HCT116 (cell line): ENCODE measurements around the gene LYRM4. TPM values are rescaled to one million over a fixed set of nuclear protein-coding genes. Genes with fewer than 3 reads are reported as not detected.

Source experiments
- ATAC-seq: fragments of 200-7000 bp; cut with Tn5 transposase; 2 replicates; pipeline ENCODE4 v1.9.1; 2020; ENCODE audit warnings: mild to moderate bottlenecking, moderate library complexity
- BruUV-seq: library from RNA; stranded (reverse); fragments of 400-500 nt; replicated peaks from 2 replicates; lab custom pipeline; 2021; lab: Mats Ljungman, UMichigan
- CTCF ChIA-PET: fragments of 300-600 bp; sonication (Branson Sonifier 250); formaldehyde crosslinking; loops from one replicate; lab custom pipeline; 2021; ENCODE audit warnings: antibody characterized with exemption; lab: Charles Lee
- POLR2A ChIA-PET: fragments of 300-600, 350-600 bp; sonication (Branson Sonifier 250); formaldehyde crosslinking; loops from one replicate; lab custom pipeline; 2021; ENCODE audit warnings: antibody characterized with exemption; lab: Charles Lee
- RAD21 ChIA-PET, 2 experiments: fragments of 300-600 bp; sonication (Branson Sonifier 250); formaldehyde crosslinking; loops; one replicate each; lab custom pipeline; 2023; ENCODE audit warnings: low total read pairs in 2 of 2; ENCODE audit not compliant: uncharacterized antibody in 2 of 2, unreplicated experiment in 2 of 2, low non-redundant PET in 1 of 2; lab: Charles Lee
- DNase-seq: peaks from one replicate; pipeline ENCODE4 v3.0.0-alpha.2; 2010; ENCODE audit warnings: low read depth, low spot score
- H2AFZ ChIP-seq: fragments of 200-600 bp; shearing (Covaris generic), sonication (generic); 2 replicates; pipeline ENCODE4 v1.6.1; 2017; ENCODE audit warnings: low read depth, mixed run types, mixed read lengths, antibody characterized with exemption, low read length; ENCODE audit not compliant: poor library complexity, severe bottlenecking
- H3K27ac ChIP-seq: 2 replicates; pipeline ENCODE4 v1.5.1; 2012; ENCODE audit warnings: low read depth, low read length
- H3K27me3 ChIP-seq: fragments of 200-600 bp; sonication (generic); 2 replicates; pipeline ENCODE4 v1.6.1; 2016; ENCODE audit warnings: mixed run types, low read length, mixed read lengths; ENCODE audit not compliant: insufficient read depth
- H3K36me3 ChIP-seq, 2 experiments: fragments of 200-500 bp in 1 of 2; fragments of 200-600 bp in 1 of 2; sonication (Bioruptor generic) in 1 of 2; sonication (generic) in 1 of 2; 2 replicates each; pipeline versions ENCODE4 v1.5.1 to v1.6.1; 2014 to 2016; ENCODE audit warnings: low read length in 2 of 2, inconsistent platforms in 1 of 2, mixed read lengths in 1 of 2, mixed run types in 1 of 2; ENCODE audit not compliant: insufficient read depth in 2 of 2, control insufficient read depth in 1 of 2
- H3K4me1 ChIP-seq, 2 experiments: fragments of 200-600 bp in 1 of 2; sonication (generic) in 1 of 2; 2 replicates each; pipeline versions ENCODE4 v1.5.1 to v1.6.1; 2012 to 2017; ENCODE audit warnings: low read length in 2 of 2, inconsistent platforms in 1 of 2, mild to moderate bottlenecking in 1 of 2, mixed read lengths in 1 of 2, mixed run types in 1 of 2, moderate library complexity in 1 of 2; ENCODE audit not compliant: insufficient read depth in 2 of 2, control insufficient read depth in 1 of 2
- H3K4me2 ChIP-seq: fragments of 200-600 bp; sonication (generic); 2 replicates; pipeline ENCODE4 v1.6.1; 2017; ENCODE audit warnings: mixed run types, low read length, mixed read lengths
- H3K4me3 ChIP-seq, 2 experiments: fragments of 200-600 bp in 1 of 2; sonication (generic) in 1 of 2; replicated peaks in 1 of 2; 2 replicates each; pipeline ENCODE4 v1.5.1; 2011 to 2016; ENCODE audit warnings: low read length in 2 of 2, control low read depth in 1 of 2, low read depth in 1 of 2, mild to moderate bottlenecking in 1 of 2, mixed read lengths in 1 of 2, mixed run types in 1 of 2
- H3K79me2 ChIP-seq: fragments of 200-600 bp; sonication (generic); 2 replicates; pipeline ENCODE4 v1.6.1; 2017; ENCODE audit warnings: mild to moderate bottlenecking, mixed run types, low read length, moderate library complexity, mixed read lengths; ENCODE audit not compliant: insufficient read depth
- H3K9ac ChIP-seq: fragments of 200-600 bp; sonication (generic); 2 replicates; pipeline ENCODE4 v1.6.1; 2016; ENCODE audit warnings: low read length, mixed read lengths
- H3K9me2 ChIP-seq: fragments of 200-600 bp; sonication (generic), shearing (Covaris generic); 2 replicates; pipeline ENCODE4 v1.6.1; 2017; ENCODE audit warnings: mixed run types, mild to moderate bottlenecking, moderate library complexity; ENCODE audit not compliant: insufficient read depth
- H3K9me3 ChIP-seq, 2 experiments: fragments of 200-500 bp in 1 of 2; fragments of 200-600 bp in 1 of 2; sonication (Bioruptor generic) in 1 of 2; sonication (generic) in 1 of 2; 2 replicates each; pipeline ENCODE4 v1.6.1; 2014 to 2017; ENCODE audit warnings: low read length in 2 of 2, mixed read lengths in 2 of 2, inconsistent platforms in 1 of 2, low read depth in 1 of 2, mild to moderate bottlenecking in 1 of 2, mixed run types in 1 of 2, moderate library complexity in 1 of 2; ENCODE audit not compliant: control insufficient read depth in 1 of 2, insufficient read depth in 1 of 2
- H4K20me1 ChIP-seq: fragments of 200-600 bp; sonication (generic), shearing (Covaris generic); 2 replicates; pipeline ENCODE4 v1.6.1; 2017; ENCODE audit warnings: mixed run types, mild to moderate bottlenecking, moderate library complexity; ENCODE audit not compliant: insufficient read depth
- CBX3 ChIP-seq: IDR thresholded peaks from 2 replicates; pipeline ENCODE4 v1.6.1; 2012; ENCODE audit warnings: low read depth
- CEBPB ChIP-seq: IDR thresholded peaks from 2 replicates; pipeline ENCODE4 v1.6.1; 2012; ENCODE audit warnings: low read depth
- EGR1 ChIP-seq: IDR thresholded peaks from 2 replicates; pipeline ENCODE4 v1.6.1; 2012; ENCODE audit warnings: low read depth
- ELF1 ChIP-seq: IDR thresholded peaks from 2 replicates; pipeline ENCODE4 v1.6.1; 2012; ENCODE audit warnings: low read depth, borderline replicate concordance
- EZH2 ChIP-seq: fragments of 200-600 bp; sonication (generic); IDR thresholded peaks from 2 replicates; pipeline ENCODE4 v1.6.1; 2017; ENCODE audit warnings: antibody characterized with exemption, mixed run types
- FOSL1 ChIP-seq: IDR thresholded peaks from 2 replicates; pipeline ENCODE4 v1.6.1; 2012; ENCODE audit warnings: low read depth
- JUND ChIP-seq: IDR thresholded peaks from 2 replicates; pipeline ENCODE4 v1.6.1; 2012
- MAX ChIP-seq: IDR thresholded peaks from 2 replicates; pipeline ENCODE4 v1.6.1; 2012
- RAD21 ChIP-seq: IDR thresholded peaks from 2 replicates; pipeline ENCODE4 v1.6.1; 2012; ENCODE audit warnings: low read depth, mild to moderate bottlenecking
- REST ChIP-seq: IDR thresholded peaks from 2 replicates; pipeline ENCODE4 v1.6.1; 2012; ENCODE audit warnings: low read depth
- SIN3A ChIP-seq: IDR thresholded peaks from 2 replicates; pipeline ENCODE4 v1.6.1; 2012; ENCODE audit warnings: low read depth
- SP1 ChIP-seq: IDR thresholded peaks from 2 replicates; pipeline ENCODE4 v1.6.1; 2012; ENCODE audit warnings: low read depth
- TCF7L2 ChIP-seq: IDR thresholded peaks from 2 replicates; pipeline ENCODE4 v1.7.0; 2011; ENCODE audit warnings: borderline replicate concordance, inconsistent platforms; ENCODE audit not compliant: insufficient read depth, insufficient read length; ENCODE audit errors: extremely low read depth
- ZBTB33 ChIP-seq: IDR thresholded peaks from 2 replicates; pipeline ENCODE4 v1.6.1; 2011; ENCODE audit warnings: mild to moderate bottlenecking, low read length, moderate library complexity; ENCODE audit not compliant: insufficient replicate concordance; ENCODE audit errors: extremely low read depth
- ZNF274 ChIP-seq: fragments of 200-500 bp; sonication (Bioruptor generic); IDR thresholded peaks from 2 replicates; pipeline ENCODE4 v1.6.1; 2014; ENCODE audit warnings: mild to moderate bottlenecking, low read depth, low read length, inconsistent platforms
- intact Hi-C: fragments of 100-400 bp; cut with micrococcal nuclease; formaldehyde crosslinking; loops from 2 replicates; pipeline ENCODE4 v1.10.0; 2022
- total RNA-seq: library from RNA; stranded (reverse); gene quantifications from one replicate; pipeline ENCODE4 v1.2.1, GENCODE V29; 2021; ENCODE audit not compliant: unreplicated experiment

LYRM4 gene
- total RNA-seq, 1 experiment from 2014 or later = 30.1 TPM

GRCh38 chr6:5142915-5143314 is 117.8 kb downstream of the LYRM4 start:
- Histone ChIP-seq H3K9me2 (no peaks in the 10 kb centered on the region), H2AFZ (no peak overlapping the region), H3K27ac (no peak overlapping the region), H3K4me1 (no peaks in the 10 kb centered on the region), H3K9ac (no peak overlapping the region), H3K27me3 (no peaks in the 10 kb centered on the region), H3K9me3 (no peaks in the 10 kb centered on the region), H3K36me3 (no peaks in the 10 kb centered on the region), H3K4me3 (no peak overlapping the region), H3K4me2 (no peak overlapping the region), H3K79me2 (no peaks in the 10 kb centered on the region; the same call in 1 of the 2 replicates), H4K20me1 (no peaks in the 10 kb centered on the region)
- ChIA-PET RAD21 (interaction anchor here in 1 of 2 experiments (1.3 kb wide), 1 partner anchor 160 kb away, joined by 3 read pairs; no protein-coding TSS in a partner anchor), POLR2A (no interaction called here), CTCF (interaction anchor here (1.1 to 2.6 kb wide), 12 partner anchors 11 to 260 kb away, joined by 3 to 26 read pairs (median 6); no protein-coding TSS in a partner anchor)
- no peak for ATAC-seq
- BruUV-seq = no TSS peak
- intact Hi-C loops = loop anchor here (1.0 to 2.0 kb wide), 4 partner anchors 118 to 259 kb away; partner anchors contain the start of genes FARS2 and LYRM4
- TF ChIP-seq ELF1 (no peak), EGR1 (no peak), MAX (no peak), TCF7L2 (no peak)
- DNase-seq = no peak

- no peak overlapping the region for H3K9ac ChIP-seq
- no TSS peak for BruUV-seq
- H3K4me3 ChIP-seq = no peak overlapping the region
- no peak overlapping the region for H3K4me2 ChIP-seq
- H2AFZ ChIP-seq = no peak overlapping the region
- no peaks in the 10 kb centered on the region for H3K4me1 ChIP-seq
- H3K27me3 ChIP-seq = no peaks in the 10 kb centered on the region
- DNase-seq (no peak), ATAC-seq (no peak)
- H3K79me2 ChIP-seq = no peaks in the 10 kb centered on the region; the same call in 1 of the 2 replicates
- H3K9me2 ChIP-seq = no peaks in the 10 kb centered on the region
- ChIA-PET POLR2A (no interaction called here), CTCF (no interaction called here), RAD21 (no interaction called here)
- intact Hi-C loops = loop anchor here (2.0 kb wide), 1 partner anchor 119 kb away; the partner anchor contains the start of genes FARS2 and LYRM4
- no peaks in the 10 kb centered on the region for H3K9me3 ChIP-seq
- no peaks in the 10 kb centered on the region for H3K36me3 ChIP-seq
- H4K20me1 ChIP-seq = no peaks in the 10 kb centered on the region
- no peak overlapping the region for H3K27ac ChIP-seq
- no peak for TF ChIP-seq RAD21
- no peak for TF ChIP-seq CEBPB
- TF ChIP-seq MAX = no peak
- TF ChIP-seq SP1 = no peak
- no peak for TF ChIP-seq REST
- no peak for TF ChIP-seq CBX3
- TF ChIP-seq EZH2 = no peak
- TF ChIP-seq SIN3A = no peak
- TF ChIP-seq FOSL1 = no peak
- TF ChIP-seq JUND = no peak
- TF ChIP-seq ZNF274 = no peak
- no peak for TF ChIP-seq TCF7L2
- no peak for TF ChIP-seq ELF1
- TF ChIP-seq ZBTB33 = no peak
These were observed 118.6 kb downstream of the LYRM4 start for GRCh38 chr6:5142131-5142530.
